K562 (cell line): Measurements from ENCODE around the gene ACR.

ENCODE experiments used
- FUS ChIP-seq: fragments of 200-400 bp; formaldehyde crosslinking; optimal IDR thresholded peaks from 2 replicates; pipeline ENCODE3; 2017; ENCODE audit warnings: low read depth, low read length
- IRF2 ChIP-seq: sonication (generic); formaldehyde crosslinking; IDR thresholded peaks from 2 replicates; pipeline ENCODE4 v1.8.1; 2022; ENCODE audit warnings: mild to moderate bottlenecking, missing genetic modification reagents
- MAFK ChIP-seq: IDR thresholded peaks from 2 replicates; pipeline ENCODE4 v1.6.1; 2011; ENCODE audit warnings: low read length, improper control_type of control experiment
- NR2C2 ChIP-seq, 2 experiments: fragments of 200-800 bp in 1 of 2; sonication (Bioruptor generic) in 1 of 2; sonication (generic) in 1 of 2; formaldehyde crosslinking in 1 of 2; IDR thresholded peaks; 2 replicates each; pipeline versions ENCODE4 v1.6.1 to v1.8.0; 2016 to 2022; ENCODE audit warnings: mild to moderate bottlenecking in 1 of 2, missing compliant biosample characterization in 1 of 2, missing genetic modification characterization in 1 of 2, missing genetic modification reagents in 1 of 2
- RBM15 ChIP-seq: fragments of 200-400 bp; formaldehyde crosslinking; IDR thresholded peaks from 2 replicates; pipeline ENCODE4 v1.6.1; 2018; ENCODE audit warnings: mild to moderate bottlenecking, low read length, moderate library complexity; ENCODE audit not compliant: insufficient read depth
- SMARCA5 ChIP-seq: fragments of 450-650 bp; IDR thresholded peaks from 2 replicates; pipeline ENCODE4 v1.6.1; 2016
- TAF1 ChIP-seq: IDR thresholded peaks from 2 replicates; pipeline ENCODE4 v1.6.1; 2011; ENCODE audit warnings: mild to moderate bottlenecking, low read length, moderate library complexity; ENCODE audit not compliant: insufficient read depth, control insufficient read depth, severe bottlenecking; ENCODE audit errors: extremely low read depth
- TCF7L2 ChIP-seq: fragments of 150-350 bp; IDR thresholded peaks from 2 replicates; pipeline ENCODE4 v1.6.1; 2016; ENCODE audit warnings: low read depth, mild to moderate bottlenecking, low read length, moderate library complexity
- TF ChIP-seq, protein P1 (sequence below): fragments of 250-450 bp; sonication (Bioruptor Pico); IDR thresholded peaks from 2 replicates; pipeline ENCODE4 v1.5.0; 2021
- TF ChIP-seq, protein P2 (sequence below), 2 experiments: fragments of 450-650 bp in 1 of 2; sonication (generic) in 1 of 2; formaldehyde crosslinking in 1 of 2; IDR thresholded peaks; 2 replicates each; pipeline versions ENCODE4 v1.7.1 to v1.9.0; 2016 to 2022; ENCODE audit warnings: inconsistent platforms in 1 of 2, mild to moderate bottlenecking in 1 of 2, missing genetic modification reagents in 1 of 2
- TF ChIP-seq, protein P3 (sequence below), 3 experiments: IDR thresholded peaks in 2 of 3; conservative IDR thresholded peaks in 1 of 3; 2 replicates each; pipeline ENCODE4 v1.5.1; 2011 to 2012; ENCODE audit warnings: low read length in 3 of 3, mild to moderate bottlenecking in 3 of 3, control low read depth in 2 of 3, improper control_type of control experiment in 1 of 3, inconsistent platforms in 1 of 3, low read depth in 1 of 3, mixed read lengths in 1 of 3, moderate library complexity in 1 of 3; ENCODE audit not compliant: insufficient read depth in 2 of 3
- TF ChIP-seq, protein P4 (sequence below): sonication (generic); formaldehyde crosslinking; IDR thresholded peaks from 2 replicates; pipeline ENCODE4 v1.8.0; 2022; ENCODE audit warnings: mild to moderate bottlenecking, missing genetic modification reagents

DNA sequence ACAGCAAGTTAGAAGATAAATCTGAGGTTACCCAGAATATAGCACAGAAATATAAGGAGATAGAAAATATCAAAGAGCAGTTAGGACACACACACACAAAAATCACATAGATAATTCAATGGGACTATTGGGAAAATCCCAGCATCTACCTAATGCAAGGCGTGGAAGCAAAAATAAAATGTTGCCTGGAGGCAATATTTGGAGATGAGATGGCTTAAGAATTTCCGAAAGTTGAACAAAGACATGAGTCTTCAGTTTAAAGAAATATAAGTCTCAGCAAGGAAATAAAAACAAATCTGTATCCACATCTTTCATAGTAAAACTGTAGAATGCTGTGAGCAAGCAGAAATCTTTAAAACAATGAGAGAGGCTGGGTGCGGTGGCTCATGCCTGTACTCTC, 29.5 kb upstream of the ACR start:
- TF ChIP-seq MAFK (no peak), IRF2 (CRISPR knock-in tag) (no peak), TAF1 (no peak), FUS (no peak), TCF7L2 (no peak), RBM15 (no peak), NR2C2 (CRISPR knock-in tag; IDR thresholded peaks at IDR 0.05) (no peak), NR2C2 (tag; IDR thresholded peaks at IDR 0.05) (no peak), SMARCA5 (no peak)
- TF ChIP-seq, protein P1, sequence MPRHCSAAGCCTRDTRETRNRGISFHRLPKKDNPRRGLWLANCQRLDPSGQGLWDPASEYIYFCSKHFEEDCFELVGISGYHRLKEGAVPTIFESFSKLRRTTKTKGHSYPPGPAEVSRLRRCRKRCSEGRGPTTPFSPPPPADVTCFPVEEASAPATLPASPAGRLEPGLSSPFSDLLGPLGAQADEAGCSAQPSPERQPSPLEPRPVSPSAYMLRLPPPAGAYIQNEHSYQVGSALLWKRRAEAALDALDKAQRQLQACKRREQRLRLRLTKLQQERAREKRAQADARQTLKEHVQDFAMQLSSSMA, result no peak
- TF ChIP-seq, protein P2, sequence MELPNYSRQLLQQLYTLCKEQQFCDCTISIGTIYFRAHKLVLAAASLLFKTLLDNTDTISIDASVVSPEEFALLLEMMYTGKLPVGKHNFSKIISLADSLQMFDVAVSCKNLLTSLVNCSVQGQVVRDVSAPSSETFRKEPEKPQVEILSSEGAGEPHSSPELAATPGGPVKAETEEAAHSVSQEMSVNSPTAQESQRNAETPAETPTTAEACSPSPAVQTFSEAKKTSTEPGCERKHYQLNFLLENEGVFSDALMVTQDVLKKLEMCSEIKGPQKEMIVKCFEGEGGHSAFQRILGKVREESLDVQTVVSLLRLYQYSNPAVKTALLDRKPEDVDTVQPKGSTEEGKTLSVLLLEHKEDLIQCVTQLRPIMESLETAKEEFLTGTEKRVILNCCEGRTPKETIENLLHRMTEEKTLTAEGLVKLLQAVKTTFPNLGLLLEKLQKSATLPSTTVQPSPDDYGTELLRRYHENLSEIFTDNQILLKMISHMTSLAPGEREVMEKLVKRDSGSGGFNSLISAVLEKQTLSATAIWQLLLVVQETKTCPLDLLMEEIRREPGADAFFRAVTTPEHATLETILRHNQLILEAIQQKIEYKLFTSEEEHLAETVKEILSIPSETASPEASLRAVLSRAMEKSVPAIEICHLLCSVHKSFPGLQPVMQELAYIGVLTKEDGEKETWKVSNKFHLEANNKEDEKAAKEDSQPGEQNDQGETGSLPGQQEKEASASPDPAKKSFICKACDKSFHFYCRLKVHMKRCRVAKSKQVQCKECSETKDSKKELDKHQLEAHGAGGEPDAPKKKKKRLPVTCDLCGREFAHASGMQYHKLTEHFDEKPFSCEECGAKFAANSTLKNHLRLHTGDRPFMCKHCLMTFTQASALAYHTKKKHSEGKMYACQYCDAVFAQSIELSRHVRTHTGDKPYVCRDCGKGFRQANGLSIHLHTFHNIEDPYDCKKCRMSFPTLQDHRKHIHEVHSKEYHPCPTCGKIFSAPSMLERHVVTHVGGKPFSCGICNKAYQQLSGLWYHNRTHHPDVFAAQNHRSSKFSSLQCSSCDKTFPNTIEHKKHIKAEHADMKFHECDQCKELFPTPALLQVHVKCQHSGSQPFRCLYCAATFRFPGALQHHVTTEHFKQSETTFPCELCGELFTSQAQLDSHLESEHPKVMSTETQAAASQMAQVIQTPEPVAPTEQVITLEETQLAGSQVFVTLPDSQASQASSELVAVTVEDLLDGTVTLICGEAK (IDR thresholded peaks at IDR 0.05), result no peak
- TF ChIP-seq, protein P2 (CRISPR knock-in tag; IDR thresholded peaks at IDR 0.05), result no peak
- TF ChIP-seq, protein P3, sequence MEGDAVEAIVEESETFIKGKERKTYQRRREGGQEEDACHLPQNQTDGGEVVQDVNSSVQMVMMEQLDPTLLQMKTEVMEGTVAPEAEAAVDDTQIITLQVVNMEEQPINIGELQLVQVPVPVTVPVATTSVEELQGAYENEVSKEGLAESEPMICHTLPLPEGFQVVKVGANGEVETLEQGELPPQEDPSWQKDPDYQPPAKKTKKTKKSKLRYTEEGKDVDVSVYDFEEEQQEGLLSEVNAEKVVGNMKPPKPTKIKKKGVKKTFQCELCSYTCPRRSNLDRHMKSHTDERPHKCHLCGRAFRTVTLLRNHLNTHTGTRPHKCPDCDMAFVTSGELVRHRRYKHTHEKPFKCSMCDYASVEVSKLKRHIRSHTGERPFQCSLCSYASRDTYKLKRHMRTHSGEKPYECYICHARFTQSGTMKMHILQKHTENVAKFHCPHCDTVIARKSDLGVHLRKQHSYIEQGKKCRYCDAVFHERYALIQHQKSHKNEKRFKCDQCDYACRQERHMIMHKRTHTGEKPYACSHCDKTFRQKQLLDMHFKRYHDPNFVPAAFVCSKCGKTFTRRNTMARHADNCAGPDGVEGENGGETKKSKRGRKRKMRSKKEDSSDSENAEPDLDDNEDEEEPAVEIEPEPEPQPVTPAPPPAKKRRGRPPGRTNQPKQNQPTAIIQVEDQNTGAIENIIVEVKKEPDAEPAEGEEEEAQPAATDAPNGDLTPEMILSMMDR (IDR thresholded peaks at IDR 0.05 in 2 of 3, conservative IDR thresholded peaks at IDR 0.05 in 1 of 3; ENCODE audit: insufficient read depth in 2 of 3, low read depth in 1 of 3, low read length in 3 of 3), result no peak
- TF ChIP-seq, protein P4, sequence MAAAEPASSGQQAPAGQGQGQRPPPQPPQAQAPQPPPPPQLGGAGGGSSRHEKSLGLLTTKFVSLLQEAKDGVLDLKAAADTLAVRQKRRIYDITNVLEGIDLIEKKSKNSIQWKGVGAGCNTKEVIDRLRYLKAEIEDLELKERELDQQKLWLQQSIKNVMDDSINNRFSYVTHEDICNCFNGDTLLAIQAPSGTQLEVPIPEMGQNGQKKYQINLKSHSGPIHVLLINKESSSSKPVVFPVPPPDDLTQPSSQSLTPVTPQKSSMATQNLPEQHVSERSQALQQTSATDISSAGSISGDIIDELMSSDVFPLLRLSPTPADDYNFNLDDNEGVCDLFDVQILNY (CRISPR knock-in tag), result no peak
